T47D (cell line): ENCODE measurements around the gene NCMAP.
A peak's percentile ranks its signal among the peaks of the same experiment; 100 is the strongest.

Experiments
- DNase-seq, 2 experiments: peaks; one replicate each; pipeline versions ENCODE4 v3.0.0 to v3.0.0-alpha.2; 2011 to 2012; ENCODE audit warnings: low read depth in 1 of 2, low spot score in 1 of 2
- JUND ChIP-seq: IDR thresholded peaks from 2 replicates; pipeline ENCODE4 v1.6.1; 2012; ENCODE audit warnings: low read depth
- in situ Hi-C: cut with HindIII; loops from 2 replicates; pipeline ENCODE4 v1.10.0; 2016; ENCODE audit warnings: low sequenced_read_pairs, low pct_unique_long_range_greater_than_20kb

NCMAP gene

GRCh38 chr1:24566236-24566867, 10.5 kb downstream of the NCMAP start:
- TF ChIP-seq JUND = no peak
- no peak for DNase-seq
- in situ Hi-C loops = no loop called here

GRCh38 chr1:24567792-24568388, 12.0 kb downstream of the NCMAP start:
- peak; percentile 41 to 94 for DNase-seq

GRCh38 chr1:24568475-24568874, 12.6 kb downstream of the NCMAP start:
- TF ChIP-seq JUND = no peak
- in situ Hi-C loops = no loop called here
- DNase-seq = no peak

More at GRCh38 chr1:24567792-24568388, 12.0 kb downstream of the NCMAP start:
- TF ChIP-seq JUND = 0 out of 2 replicates have a peak, but pooled peaks have one; percentile 19
- in situ Hi-C loops = no loop called here

- in situ Hi-C loops = no loop called here
- DNase-seq = peak in 1 of 2 experiments; percentile 80
- no peak for TF ChIP-seq JUND
Measured at GRCh38 chr1:24570265-24571125, 14.6 kb downstream of the NCMAP start.

- no peak for DNase-seq
- TF ChIP-seq JUND = no peak
- in situ Hi-C loops = no loop called here
Measured at GRCh38 chr1:24572301-24572700, 16.4 kb downstream of the NCMAP start.

GRCh38 chr1:24575905-24576587, 20.2 kb downstream of the NCMAP start:
- in situ Hi-C loops = no loop called here
- TF ChIP-seq JUND = no peak
- no peak for DNase-seq

- DNase-seq = no peak
- TF ChIP-seq JUND = no peak
- in situ Hi-C loops = no loop called here
Measured at GRCh38 chr1:24578846-24579245, 23.0 kb downstream of the NCMAP start.

GRCh38 chr1:24580756-24581155, 24.9 kb downstream of the NCMAP start:
- no peak for TF ChIP-seq JUND
- no peak for DNase-seq
- in situ Hi-C loops = no loop called here

GRCh38 chr1:24584171-24584647, 28.3 kb downstream of the NCMAP start:
- DNase-seq = no peak
- no peak for TF ChIP-seq JUND
- in situ Hi-C loops = no loop called here

- no peak for TF ChIP-seq JUND
- no peak for DNase-seq
- in situ Hi-C loops = no loop called here
Measured at GRCh38 chr1:24586119-24586518, 30.2 kb downstream of the NCMAP start.

GRCh38 chr1:24586970-24587820, 31.3 kb downstream of the NCMAP start:
- in situ Hi-C loops = no loop called here
- peak in 1 of 2 experiments; percentile 68 for DNase-seq
- no peak for TF ChIP-seq JUND
